Activated T-helper 1 cell treated with Interleukin-2 at 50 U/mL for 16 hours (primary cell): ENCODE results near the gene PPWD1.
A peak's percentile ranks its signal among the peaks of the same experiment; 100 is the strongest.
"Not testable (repeated sequence)": the region's sequence is repeated elsewhere in the genome, so short reads cannot be mapped to it uniquely, and the experiment has no call there.

Source experiments
- DNase-seq: peaks from one replicate; pipeline ENCODE4 v3.0.0-alpha.2; 2020; ENCODE audit warnings: low read depth

The PPWD1 gene

DNA sequence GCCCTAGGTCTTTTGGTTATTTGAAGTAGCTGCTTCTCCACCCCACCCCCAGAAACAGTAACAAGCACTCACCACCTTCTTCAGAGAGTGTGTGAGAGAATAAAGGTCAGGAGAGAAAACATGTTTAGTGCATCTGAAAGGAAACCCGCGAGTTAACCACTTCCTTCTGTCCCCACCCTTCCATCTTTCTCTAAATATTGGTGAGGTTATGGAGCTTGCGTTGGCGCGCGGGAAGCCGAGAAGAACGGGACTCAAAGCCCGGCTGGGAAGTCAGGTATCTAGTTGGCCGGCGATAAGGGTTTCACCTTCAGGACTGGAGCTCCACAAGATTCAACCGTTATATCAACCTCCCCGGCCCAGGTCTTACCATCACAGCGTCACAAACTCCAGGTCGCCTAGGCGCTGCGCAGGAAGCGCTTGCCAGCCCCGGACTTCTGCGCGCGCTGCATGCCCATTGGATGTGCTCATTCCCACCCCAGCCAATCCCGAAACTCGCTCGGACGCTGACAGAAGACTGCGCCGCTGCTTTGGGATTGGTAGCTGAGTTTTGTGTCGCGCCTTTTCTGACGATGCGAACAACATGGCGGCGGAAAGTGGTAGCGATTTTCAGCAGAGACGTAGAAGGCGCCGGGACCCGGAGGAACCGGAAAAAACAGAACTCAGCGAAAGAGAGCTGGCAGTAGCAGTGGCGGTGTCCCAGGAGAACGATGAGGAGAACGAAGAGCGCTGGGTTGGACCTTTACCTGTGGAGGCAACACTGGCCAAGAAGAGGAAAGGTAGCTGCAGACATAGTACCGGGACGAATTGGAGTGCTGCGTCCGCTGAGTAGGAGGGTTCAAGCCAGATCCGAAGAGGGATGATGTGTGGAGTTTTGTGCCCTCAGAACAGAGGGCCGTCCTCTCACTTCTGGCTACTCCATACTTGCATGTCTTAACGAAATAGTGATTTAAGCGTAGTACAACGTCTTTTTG lies at the start of gene PPWD1, which contains the start of gene CENPK:
TSS of gene PPWD1 (plus strand) at position 566 of the 971 bp plus-strand sequence. CDS start at position 581, 15 bp downstream.
TSS of gene CENPK (minus strand) at position 438 of the 971 bp plus-strand sequence. CDS start 8,261 bp downstream, outside the sequence.
- DNase-seq = peak; percentile 91

DNA sequence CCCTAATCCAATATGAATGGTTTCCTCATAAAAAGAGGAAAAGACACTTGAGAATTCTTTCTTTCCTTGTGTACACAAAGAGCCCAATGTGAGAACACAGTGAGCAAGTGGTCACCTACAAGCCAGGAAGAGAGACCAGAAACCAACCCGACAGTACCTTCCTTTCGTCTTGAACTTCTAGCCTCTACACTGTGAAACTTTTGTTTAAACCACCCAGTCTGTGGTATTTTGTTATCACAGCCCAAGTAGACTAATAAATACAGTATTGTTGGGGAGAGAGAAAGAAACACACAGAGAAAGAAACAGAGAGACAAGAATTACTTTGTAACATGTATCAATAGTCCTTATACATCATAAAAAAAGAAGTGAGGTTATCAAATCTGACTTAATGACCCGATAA lies 37.4 kb upstream of the PPWD1 start:
- DNase-seq = no peak

GRCh38 chr5:65530904-65531303 lies 32.2 kb upstream of the PPWD1 start:
- DNase-seq = no peak

- DNase-seq = no peak
These were observed 27.5 kb upstream of the PPWD1 start for GRCh38 chr5:65535529-65535987.

- no peak for DNase-seq
These were observed 23.3 kb upstream of the PPWD1 start for GRCh38 chr5:65539827-65540226.

GRCh38 chr5:65544473-65544872 lies 18.6 kb upstream of the PPWD1 start:
- no peak for DNase-seq

GRCh38 chr5:65546141-65546540 lies 17.0 kb upstream of the PPWD1 start:
- DNase-seq = no peak

GRCh38 chr5:65548281-65548680 lies 14.8 kb upstream of the PPWD1 start:
- DNase-seq = no peak

DNA sequence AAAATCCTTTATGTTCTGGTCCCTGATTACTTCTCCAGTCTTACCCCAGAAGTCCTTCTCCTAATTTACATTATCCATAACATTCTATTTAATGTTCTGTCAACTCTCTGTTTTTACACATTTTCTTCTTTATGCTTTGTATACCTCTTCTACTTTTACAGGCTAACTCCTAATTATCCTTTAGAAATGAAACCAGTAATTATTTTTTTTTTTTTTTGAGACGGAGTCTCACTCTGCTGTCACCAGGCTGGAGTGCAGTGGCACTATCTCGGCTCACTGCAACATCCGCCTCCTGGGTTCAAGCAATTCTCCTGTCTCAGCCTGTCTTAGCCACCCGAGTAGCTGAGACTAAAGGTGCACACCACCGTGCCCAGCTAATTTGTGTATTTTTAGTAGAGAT lies 9.2 kb upstream of the PPWD1 start:
- no peak for DNase-seq

DNA sequence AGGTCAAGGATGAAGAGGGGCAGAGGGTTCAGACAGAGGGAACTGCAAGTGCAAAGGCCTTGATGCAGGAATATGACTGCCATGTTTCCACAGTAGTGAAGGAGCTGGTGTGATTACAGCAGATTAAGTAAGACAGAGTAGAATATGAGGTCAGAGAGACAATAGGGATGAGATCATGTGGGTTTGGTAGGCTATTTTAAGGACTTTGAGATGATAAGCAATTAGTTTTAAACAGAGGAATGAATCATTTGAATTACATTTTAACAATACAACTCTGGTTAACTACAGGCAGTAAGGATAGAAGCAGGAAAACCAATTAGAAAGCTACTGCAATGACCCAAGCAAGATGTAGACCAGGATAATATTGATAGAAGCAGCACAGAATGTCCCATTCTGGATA lies 7.8 kb upstream of the PPWD1 start:
- DNase-seq = no peak

- DNase-seq = no peak
These were observed 6.9 kb upstream of the PPWD1 start for GRCh38 chr5:65556181-65556580.

DNA sequence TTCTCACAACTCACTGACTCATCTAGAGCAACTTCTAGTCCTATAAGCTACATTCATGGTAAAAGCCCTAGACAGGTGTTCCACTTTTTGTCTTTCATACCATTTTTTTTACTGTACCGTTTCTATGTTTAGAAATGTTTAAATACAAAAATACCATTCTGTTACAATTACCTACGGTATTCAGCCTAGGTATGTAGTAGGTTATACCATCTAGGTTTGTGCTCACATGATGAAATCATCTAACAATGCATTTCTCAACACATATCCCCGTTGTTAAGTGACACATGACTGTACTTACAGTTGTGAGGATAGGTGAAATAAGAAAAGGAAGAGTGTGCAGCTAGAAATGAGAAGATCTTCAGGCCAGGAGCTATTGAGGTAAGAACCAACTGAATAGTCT lies 6.4 kb upstream of the PPWD1 start:
- no peak for DNase-seq

DNA sequence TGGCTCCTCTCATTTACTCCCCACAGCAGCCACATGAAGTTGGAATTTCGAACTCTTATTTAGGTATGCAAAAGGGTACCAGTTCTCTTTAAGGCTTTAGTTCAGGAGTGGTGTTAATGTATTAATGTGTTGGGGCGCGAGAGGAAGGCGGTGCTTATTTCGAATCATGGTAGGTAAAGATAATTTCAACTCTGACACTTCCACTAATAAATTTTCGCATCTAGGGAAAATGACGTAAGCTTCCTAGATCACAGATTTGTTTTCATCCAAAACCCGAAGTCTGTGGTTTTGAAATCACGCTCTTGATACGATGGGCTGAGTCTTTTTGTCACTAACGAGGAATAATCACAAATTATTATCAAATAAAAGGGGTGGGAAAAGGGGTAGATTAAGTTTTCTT lies 681 bp downstream of the PPWD1 start:
- no peak for DNase-seq

DNA sequence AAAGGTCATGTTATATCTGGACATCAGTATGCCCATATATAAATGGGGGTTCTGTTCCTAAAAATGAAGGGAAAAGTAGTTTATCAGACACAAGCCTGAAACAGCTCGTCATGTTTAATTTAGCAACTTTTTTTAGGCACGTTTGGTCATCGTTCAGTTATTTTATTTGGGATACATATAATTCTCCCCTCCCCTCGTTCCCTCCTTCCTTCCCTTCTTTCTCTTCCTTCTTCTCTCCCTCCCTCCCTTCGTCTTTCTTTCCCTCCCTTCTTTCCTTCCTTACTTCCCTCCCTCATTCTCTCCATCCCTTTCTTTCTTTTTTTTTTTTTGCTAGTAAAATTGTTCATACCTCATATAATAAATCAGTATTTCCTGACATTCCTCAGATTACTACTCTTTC lies 3.4 kb downstream of the PPWD1 start:
- no peak for DNase-seq

- DNase-seq = no peak
These were observed 7.6 kb downstream of the PPWD1 start for GRCh38 chr5:65570598-65571226.

GRCh38 chr5:65577141-65577540 lies 14.0 kb downstream of the PPWD1 start:
- no peak for DNase-seq

DNA sequence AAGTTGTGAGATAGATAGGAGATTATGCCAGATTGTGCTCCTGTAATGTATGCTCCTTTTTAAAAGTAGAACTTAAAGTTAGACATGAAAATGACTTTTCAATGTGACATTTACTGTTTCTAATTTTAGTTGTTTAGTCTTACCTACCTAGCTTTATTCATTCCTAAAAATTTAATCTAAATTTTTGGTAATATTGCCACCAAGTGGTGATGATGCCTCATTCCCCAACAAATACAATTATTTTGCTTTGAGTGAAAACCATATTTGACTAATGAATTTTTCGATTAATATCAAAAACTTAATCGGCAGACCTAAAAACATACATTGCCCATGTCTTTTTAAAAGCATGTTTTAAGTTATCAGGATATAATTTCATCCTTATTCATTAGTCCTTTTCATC lies 25.6 kb downstream of the PPWD1 start:
- no peak for DNase-seq

- not testable (repeated sequence) for DNase-seq
These were observed 38.7 kb downstream of the PPWD1 start for GRCh38 chr5:65601761-65602160.

- no peak for DNase-seq
These were observed 48.4 kb downstream of the PPWD1 start for GRCh38 chr5:65611524-65611923.

DNA sequence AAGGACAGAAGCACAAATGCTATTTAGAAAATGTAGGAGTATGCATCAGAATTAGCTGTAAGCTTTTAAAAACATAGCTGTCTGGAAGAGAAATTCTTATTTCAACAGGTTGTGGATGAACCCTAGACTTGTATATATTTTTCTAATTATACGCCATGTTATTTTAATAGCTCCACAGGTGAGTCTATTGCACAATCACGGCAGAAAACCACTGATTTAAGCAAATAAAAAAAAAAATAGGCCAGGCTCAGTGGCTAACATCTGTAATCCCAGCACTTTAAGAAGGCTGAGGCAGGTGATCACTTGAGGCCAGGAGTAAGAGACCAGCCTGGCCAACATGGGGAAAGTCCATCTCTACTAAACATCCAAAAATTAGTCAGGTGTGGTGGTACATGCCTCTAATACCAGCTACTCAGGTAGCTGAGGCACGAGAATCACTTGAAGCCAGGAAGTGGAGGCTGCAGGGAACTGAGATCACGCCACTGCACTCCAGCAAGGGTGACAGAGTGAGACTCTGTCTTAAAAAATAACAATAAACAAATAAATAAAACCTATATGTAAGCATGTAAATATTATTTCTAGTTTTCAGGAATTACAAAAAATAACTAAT lies 49.3 kb downstream of the PPWD1 start:
- no peak for DNase-seq

- DNase-seq = no peak
These were observed 56.9 kb downstream of the PPWD1 start for GRCh38 chr5:65620021-65620420.

- DNase-seq = not testable (repeated sequence)
These were observed 58.9 kb downstream of the PPWD1 start for GRCh38 chr5:65621961-65622360.

GRCh38 chr5:65623482-65623881 lies 60.4 kb downstream of the PPWD1 start:
- no peak for DNase-seq
